Right hindlimb (tissue), 1 donor: ENCODE results near the gene CMTM3.
A peak's percentile ranks its signal among the peaks of the same experiment; 100 is the strongest.
"Not testable (repeated sequence)": the region's sequence is repeated elsewhere in the genome, so short reads cannot be mapped to it uniquely, and the experiment has no call there.

Experiments
- DNase-seq: peaks from one replicate; pipeline ENCODE4 v3.0.0-alpha.2; 2018

CMTM3 gene

DNA sequence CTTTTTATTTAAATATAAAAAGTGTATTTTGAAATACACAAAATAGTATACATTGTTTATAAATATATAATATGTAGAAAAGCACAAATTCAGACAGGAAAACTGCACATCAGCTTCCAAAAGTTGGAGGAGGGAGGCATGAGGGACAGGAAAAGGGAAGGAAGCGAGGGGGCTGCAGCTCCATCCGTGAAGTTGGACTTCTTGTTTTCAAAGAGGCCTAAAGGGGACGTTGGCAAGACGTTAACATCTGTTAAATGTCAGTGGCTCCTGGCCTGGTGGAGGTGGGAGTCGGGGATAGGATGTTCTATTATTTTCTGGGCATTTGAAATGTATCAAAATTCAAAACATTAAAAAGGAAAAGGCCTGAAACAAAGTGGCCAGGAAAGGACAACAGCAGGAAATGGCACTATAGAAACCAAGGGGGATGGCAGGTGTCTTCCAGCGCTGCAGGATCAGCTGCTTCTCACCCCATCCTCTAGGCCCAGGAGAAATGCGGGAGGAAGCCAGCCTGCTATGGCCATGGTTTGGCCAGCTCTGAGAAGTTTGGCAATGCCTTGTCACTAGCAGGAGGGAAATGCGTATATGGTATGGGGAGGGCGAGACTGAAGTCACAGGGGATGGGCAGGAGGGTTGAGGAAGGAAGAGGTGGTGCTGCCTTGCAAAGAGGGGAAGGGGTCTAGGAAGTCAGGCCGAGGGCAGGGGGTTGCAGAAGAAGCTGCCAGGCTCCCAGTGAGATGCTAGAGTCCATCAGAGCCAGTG, 18.8 kb upstream of the CMTM3 start:
- DNase-seq = no peak

DNA sequence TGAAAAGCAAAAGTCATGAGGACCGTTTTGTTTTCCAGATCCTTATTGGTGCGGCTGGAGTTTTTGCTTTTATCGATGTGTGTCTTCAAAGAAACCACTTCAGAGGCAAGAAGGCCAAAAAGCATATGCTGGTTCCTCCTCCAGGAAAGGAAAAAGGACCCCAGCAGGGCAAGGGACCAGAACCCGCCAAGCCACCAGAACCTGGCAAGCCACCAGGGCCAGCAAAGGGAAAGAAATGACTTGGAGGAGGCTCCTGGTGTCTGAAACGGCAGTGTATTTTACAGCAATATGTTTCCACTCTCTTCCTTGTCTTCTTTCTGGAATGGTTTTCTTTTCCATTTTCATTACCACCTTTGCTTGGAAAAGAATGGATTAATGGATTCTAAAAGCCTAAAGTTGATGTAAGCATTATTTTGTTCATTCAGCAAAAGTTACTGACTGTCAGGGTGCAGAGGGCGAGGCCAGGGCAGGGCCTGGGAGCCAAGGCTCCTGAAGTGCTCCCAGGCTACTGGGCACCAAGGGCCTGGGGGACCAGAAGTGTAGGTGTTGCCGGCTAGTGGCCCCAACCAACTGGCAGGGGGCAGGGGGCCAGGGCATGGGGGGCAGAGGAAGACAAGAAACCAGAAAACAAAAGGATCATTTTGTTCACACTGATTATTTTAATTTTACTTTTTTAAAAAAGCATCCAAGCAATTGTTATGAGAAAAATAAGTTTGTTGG, 16.5 kb upstream of the CMTM3 start:
- no peak for DNase-seq

DNA sequence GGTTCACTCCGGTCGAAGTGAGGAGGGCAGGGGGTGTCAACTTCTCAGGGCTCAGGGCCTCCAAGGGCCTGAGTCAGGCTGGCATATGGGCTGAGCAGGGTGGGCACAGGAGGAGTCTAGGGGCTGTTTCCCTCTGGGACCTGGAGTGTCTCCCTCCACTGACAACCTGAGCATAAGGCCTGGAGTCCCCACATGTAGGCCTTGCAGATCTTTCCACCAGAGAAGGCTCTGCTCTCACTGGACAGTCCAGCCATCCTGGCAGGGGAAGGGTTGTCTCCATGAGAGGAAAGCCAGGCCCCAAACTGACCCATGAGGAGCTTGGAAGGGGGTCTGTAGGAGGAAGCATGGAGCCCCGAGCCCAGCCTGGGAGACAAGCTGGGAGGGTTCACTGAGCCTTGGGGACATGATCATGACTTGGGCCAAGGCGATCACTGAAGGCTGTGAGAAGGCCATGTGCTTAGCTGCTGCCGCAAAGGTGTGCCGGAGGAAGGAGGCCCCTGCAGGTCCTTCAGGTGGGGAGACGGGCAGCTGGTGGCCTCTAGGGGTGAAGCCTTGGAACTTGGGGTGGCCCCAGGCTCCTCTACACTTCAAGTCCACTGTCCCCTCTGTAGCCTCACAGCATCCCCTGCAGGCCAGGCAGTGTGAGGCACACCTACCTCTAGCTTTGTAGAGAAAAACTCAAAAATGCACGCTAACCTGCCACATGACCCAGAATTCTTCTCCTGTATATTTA, 15.4 kb upstream of the CMTM3 start:
- no peak for DNase-seq

DNA sequence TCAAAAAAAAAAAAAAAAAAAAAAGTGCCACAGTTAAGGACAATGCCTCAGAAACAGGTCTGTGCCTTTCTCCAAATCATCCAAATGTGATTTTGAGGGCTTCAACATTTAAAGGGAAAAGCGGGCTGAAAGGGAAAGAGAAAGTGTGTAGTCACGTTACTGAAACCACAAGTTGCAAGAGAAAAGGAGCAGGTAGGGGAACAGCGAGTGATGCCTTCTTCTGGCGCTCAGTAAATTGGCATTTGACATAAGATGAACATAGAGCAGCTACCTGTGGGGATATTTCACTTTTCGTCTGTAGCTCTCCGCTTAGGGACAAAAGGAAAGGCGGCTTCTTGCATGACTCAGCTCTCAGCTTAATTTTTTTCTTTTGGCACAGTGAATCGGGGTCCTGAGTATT, 14.2 kb upstream of the CMTM3 start:
- DNase-seq = no peak

DNA sequence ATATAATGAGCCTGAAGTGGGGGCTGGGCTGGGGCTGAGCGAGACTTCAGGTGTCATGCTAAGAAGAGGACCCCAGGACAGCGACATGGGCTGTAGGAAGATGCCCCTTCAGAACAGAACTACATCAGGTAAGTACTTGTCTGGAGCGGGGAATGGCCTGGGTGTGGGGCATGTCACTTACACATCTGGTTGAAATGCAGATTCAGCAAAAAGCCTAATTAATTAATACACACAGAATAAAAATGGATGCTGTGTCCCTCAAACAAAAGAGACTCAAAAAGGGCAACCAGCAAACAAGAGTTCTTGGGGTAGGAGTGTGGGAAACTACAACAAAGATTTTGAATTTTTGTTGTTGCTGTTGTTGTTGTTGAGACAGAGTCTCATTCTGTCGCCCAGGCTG, 13.5 kb upstream of the CMTM3 start:
- no peak for DNase-seq

DNA sequence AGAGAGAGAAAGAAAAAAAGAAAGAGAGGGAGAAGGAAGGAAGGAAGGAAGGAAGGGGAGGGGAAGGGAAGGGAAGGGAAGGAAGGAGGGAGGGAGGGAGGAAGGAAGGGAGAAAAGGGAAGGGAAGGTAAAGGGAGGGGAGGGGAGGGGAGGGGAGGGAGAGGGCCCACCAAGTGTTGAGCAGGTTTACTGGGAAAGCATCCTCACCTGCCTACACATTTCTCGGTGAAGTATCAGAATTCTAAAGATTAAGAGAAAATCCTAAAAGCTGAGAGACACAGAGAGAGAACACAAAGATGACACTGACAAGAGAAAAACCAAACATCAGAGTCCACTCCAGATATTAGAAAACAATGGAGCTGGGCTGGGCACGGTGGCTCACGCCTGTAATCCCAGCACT, 12.3 kb upstream of the CMTM3 start:
- no peak for DNase-seq

DNA sequence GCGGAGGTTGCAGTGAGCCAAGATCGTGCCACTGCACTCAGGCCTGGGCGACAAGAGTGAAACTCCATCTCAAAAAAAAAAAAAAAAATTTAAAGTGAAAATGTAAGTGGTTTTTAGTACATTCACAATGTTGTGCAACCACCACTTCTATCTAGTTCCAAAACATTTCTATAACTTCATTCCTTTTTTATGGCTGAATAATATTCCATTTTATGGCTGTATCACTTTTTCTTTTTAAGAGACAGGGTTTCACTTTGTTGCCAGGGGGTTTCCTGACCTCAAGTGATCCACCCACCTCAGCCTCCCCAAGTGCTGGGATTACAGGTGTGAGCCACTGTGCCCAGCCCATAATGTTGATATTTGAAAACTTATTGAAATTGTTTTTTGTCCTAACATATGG, 11.7 kb upstream of the CMTM3 start:
- DNase-seq = no peak

DNA sequence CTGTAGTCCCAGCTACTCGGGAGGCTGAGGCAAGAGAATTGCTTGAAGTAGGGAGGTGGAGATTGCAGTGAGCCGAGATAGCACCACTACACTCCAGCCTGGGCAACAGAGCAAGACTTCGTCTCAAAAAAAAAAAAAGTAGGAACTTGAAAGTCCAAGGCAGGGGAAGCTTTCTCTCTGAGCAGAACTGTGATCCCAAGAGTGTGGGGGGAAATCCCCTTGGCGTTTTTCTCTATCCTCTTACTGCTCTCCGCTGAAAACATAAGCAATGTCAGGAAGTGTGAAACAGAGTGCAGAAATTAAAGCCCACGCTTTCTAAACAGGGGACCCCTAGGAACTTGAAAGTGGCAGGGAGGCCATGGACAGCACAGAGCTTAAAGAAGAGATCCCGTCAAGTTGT, 9.8 kb upstream of the CMTM3 start:
- DNase-seq = no peak

DNA sequence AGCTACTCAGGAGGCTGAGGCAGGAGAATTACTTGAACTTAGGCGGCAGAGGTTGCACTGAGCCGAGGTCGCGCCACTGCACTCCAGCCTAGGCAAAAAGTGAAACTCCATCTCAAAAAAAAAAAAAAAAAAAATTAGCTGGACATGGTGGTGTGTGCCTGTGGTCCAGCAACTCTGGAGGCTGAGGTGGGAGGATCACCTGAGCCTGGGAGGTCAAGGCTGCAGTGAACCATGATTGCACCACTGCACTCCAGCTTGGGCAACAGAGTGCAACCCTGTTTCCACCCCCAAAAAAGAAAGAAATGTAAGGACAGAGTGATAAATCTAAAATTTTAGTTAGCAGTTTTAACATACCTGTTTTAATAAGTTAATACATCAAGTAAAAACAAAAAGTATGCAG, 7.9 kb upstream of the CMTM3 start:
- DNase-seq = not testable (repeated sequence)

DNA sequence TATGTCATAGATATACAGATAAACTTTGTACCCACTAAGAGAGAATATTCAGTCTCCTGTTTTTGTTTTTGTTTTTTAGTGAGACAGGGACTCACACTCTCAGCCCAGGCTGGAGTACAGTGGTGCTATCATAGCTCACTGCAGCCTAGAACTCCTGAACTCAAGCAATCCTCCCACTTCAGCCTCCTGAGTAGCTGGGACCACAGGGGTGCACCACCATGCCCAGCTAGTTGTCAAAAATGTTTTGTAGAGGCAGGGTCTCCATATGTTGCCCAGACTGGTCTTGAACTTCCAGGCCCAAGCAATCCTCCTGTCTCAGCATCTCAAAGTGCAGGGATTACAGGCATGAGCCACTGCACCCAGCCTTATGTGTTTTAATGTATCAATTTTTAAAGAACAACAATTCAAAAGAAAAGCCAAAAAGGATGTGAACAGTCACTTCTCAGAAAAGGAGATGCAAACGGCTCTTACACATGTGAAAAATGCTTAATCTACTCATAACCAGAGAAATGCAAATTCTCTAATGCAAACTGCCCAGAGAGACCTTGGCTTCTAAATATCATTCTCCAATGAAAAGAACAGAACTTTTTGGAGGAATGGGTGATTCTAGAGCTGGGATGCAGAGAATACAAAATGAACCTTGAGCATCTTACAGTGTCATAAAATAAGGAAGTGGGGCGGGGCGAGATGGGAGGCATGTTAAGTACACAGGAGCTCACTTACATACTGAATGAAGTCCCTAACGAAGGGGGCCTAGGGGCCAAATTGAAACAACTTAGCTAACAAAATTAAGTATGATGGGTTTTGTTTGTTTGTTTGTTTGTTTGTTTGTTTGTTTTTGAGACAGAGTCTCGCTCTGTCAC, 7.3 kb upstream of the CMTM3 start:
- DNase-seq = no peak

DNA sequence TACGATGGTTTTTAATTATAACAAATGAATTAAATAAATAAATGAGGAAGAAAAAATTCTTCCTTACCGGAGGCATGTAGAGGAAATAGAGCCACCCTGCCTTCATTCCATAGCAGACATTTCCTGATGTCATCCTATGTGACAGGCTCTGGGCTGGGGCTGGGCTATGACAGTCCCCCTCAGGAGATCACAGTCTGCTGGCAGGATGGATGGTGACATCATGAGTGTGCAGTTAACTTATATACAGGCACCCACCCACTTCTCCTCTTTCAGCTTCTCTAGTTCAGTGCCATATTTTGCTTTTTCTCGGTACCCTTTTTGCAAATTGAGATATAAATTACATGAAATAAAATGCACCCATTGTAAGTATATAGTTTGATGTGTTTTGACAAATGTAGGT, 6.4 kb upstream of the CMTM3 start:
- no peak for DNase-seq

DNA sequence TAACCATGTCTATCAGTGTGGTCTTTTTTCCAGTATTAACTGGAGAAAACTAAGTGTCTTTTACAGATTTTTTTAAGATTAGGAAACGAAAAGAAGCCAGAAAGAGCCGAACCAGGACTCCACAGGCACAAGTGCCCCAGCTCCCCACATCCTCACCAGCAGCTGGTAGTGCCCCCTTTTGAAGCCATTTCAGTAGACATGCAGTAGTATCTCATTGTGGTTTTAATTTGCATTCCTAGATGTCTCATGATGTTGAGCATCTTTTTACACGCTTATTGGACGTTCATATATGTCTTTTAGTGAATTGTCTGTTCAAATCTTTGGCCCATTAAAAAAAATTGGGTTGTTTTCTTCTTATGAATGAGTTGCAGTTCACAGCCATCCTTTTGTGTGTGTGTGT, 4.8 kb upstream of the CMTM3 start:
- no peak for DNase-seq

DNA sequence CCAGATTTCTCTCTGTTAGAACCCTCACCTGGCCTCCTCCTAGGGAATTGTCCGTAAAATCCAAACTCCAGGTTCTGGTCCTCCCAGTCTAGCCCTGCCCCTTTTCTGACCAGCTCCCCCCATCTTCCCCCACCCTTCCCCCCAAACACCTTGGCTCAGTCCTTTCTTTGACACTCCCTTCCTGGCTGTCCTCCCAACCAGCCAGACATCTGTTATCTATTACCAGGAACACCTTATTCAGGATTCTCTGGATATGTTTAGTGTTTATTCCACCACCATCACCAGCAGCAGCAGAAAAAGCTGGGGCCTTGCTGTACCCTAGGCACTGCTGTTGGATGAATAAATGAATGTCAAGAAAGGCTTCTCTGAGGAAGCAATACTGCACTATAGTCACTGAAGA, 4.0 kb upstream of the CMTM3 start:
- no peak for DNase-seq

DNA sequence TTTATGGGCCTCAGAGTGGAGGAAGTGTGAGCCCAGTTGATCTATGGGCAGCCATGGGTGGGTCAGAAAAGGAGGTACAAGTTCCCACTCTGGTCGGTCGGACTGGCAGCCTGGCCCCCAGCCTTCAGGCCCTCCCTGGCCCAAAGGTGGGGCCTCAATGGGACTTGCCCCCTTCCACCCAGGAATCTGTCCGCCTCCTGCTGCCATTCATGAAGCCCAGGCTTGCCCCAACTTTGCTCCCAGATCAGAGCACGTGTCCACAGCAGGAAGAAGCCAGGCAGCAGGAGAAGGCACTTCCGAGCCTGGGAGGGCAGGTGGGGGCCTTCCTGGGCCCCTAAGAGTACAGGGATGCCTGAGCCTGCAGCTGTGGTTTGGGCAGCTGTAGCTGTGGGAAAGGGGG, 3.0 kb upstream of the CMTM3 start:
- DNase-seq = no peak

DNA sequence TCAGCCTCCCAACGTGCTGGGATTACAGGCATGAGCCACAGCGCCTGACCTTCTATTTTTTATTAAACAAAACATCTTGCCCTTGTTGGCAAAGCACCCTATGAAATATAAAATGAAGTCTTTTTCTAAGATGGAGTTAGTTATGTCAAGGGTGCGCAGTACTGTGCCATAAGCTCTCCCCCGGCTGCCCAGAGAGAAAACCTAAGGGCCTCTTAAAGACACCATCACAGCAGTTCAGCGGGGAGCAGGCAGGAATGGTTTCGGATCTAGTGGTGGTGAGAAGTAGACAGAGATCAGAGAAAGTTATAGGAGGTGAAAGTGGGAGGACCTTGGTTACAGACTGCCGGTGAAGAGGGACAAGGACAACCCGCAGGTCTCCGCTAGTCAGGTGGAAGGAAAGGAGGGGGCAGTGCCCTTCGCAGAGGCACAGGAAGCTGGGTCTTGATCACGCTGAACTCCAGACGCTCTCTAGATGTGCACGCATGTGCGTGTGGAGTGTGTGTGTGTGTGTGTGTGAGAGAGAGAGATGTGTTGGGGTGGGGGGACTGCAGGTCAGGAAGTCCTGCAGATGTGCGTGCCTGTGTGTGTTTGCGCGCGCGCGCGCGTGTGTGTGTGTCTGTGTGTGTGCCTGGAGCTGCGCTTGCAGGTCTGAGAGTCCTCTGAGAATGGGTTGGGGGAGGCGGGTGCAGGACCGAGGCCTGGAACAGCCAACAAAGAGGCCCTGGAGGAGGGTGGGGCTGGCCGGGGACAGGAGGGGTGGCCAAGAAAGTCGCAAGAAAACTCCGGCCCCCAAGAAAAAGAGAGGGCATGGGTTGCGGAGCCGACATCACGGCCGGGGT, 748 bp upstream of the CMTM3 start:
- DNase-seq = peak; percentile 90

DNA sequence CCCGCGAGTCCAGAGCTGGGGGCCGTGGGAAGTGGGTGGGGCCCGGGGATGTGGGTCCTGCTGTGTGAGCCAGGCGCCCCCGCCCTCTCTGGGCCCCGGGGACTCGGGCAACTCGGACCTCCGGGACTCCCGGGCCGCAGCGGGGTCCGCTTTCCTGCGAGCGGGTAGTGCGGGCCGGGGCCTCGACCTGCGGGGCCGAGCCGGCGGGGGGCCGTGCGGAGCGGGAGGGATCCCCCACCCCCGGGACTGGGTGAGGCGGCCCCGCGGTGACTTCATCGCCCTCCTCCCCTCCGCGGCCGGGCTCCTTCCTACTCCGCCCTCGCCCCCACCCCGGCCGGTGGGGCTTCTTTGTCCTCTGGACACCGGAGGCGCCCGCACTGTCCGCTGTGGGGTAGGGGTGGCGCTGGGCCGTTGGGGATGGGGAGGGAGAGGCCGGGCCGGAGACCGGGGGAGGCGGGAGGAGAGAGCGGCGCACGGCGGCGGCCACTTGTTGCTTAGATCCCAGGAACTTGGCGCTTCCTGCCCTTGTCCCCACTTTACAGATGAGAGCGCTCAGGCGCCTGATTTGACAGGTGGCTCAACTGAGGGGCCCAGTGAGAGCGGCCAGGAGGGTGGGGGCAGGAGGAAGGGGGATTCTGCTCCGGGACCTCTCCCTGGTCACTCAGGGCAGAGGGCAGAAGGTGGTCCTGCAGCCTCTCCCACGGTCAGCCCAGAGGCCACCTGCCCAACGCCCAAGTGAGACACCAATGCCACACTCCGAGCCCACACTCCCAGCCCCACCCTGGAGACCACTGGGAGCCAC, 874 bp downstream of the CMTM3 start:
- peak; percentile 79 for DNase-seq

DNA sequence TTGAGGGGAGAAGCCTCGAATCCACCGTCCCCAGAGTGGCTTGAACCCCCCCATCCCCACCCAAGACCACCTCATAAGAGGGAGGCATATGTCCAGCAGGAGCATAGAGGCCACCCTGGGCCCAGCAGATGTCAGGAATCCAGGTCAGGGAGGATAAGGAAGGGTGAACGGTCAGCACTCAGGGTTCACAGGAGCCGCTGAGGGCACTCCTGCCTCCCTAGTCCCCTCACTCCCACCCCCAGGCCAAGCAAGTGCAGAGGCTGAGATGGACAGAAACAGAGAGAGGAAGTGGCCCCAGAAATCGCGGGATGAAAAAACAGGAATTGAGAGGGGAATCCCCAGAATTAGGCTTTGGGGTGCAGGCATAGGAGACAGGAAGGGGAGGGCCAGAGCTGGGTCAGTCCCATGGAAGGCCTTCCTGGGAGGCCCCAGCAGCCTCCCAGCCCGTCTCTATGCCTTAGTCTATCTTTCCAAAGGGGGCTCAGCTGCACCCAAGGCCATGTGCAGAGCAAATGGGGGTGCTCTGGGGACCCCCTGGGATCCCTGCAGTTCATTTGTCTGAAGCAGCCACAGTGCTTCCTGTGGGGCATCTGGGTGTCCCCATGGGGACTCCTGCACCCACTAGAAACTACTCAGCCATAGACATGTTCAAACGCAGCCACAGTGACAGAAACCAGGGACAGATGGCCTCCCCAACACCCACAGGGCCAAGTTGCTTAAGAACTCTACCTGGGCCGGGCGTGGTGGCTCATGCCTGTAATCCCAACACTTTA, 1.7 kb downstream of the CMTM3 start:
- DNase-seq = no peak

DNA sequence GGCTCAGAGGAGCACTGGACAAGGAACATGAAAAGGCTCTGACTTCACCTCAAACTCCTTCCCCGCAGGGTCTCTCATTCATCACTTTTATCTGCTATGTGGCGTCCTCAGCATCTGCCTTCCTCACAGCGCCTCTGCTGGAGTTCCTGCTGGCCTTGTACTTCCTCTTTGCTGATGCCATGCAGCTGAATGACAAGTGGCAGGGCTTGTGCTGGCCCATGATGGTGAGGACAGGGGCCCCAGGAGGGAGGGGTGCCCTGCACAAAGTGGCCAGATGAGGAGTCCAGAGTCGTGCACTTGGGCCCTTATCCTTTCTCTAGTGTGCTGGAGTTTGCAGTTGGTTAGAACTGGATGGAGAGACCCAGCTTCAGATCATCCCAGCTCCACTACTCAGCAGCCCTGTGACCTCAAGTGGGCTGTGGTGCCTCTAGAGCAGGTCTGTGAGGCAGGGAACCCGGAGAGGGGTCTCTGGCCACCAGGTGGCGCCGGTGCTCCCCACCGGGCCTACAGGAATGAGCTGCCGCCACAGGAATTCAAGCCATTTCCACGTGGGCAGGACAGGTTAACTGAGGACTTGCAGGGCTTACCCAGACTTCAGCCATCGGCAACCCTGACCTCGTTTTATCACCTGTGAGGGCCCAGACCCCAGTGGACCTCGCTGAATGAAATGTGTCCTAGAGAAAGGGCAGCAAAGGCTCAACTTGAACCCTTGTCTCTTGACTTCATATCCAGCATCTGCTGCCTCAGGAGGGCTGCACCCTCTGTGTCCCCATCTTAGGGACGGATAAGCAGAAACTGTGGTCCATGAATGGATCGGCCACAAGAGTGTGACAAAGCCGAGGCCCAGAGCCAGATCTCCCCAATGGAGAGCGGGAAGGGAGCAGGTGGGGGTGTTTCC, 4.0 kb downstream of the CMTM3 start:
- DNase-seq = peak; percentile 89

DNA sequence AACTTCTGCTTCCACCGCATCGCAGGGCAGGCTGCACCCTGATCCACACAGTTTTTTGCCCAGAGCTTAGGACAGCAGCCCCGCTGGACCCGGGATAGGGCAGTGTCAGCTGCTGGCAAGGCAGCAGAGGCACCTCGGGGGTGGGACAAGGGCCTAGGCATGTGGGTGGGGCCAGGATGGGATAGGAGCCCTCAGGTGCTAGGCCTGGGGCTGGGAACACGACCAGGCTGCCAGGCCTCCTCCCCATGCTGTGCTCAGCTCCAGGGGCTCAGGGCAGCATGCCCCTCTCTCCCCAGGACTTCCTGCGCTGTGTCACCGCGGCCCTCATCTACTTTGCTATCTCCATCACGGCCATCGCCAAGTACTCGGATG, 4.6 kb downstream of the CMTM3 start:
- no peak for DNase-seq
